GM10266 (cell line): Measurements from ENCODE around the gene PGGHG.

Experiments used
- DNase-seq: peaks from one replicate; pipeline ENCODE4 v3.0.0; 2012; ENCODE audit errors: extremely low spot score
- TF ChIP-seq, protein P1 (sequence below): IDR thresholded peaks from 2 replicates; pipeline ENCODE4 v1.5.1; 2012; ENCODE audit warnings: mild to moderate bottlenecking, low read depth; ENCODE audit not compliant: control insufficient read depth, insufficient read depth; ENCODE audit errors: missing control alignments

Gene PGGHG

DNA sequence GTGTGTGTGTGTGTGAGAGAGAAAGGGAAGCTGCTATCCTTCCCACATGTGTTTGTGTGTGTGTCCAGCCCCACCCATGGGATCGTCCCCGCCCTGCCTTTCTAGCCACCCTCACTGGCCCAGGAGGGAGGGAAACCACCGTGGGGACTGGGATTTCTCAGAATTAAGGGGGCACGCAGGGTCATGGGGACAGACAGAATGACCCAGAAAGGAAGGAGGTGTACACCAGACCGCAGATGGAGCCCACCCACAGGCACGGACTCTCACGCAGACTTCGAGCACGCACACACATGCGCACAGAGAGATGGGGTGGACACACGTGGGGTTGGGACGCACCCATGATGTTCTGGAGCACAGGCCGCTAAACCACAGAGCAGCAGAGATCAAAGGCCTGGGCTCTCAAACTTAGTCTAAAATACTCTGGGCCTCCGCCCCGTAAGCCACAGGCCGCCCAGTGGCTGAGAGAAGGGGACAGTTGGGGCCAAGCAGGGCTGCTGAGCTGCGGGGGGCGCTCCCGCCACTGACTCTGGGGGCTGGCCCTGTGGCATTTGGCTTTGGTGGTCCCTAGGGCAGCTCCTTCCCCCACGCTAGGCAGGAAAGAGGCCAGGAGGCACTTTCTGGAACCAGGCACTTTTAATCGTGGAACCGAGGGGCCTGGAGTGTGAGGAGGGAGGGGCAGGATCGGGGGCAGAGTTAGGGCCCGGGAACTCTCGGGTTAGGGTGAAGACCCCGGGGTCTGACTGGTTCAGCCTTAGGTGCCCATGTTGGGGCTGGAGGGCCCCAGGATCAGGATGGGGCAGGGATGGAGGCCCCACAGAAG is 8.9 kb downstream of the PGGHG start:
- TF ChIP-seq, protein P1, sequence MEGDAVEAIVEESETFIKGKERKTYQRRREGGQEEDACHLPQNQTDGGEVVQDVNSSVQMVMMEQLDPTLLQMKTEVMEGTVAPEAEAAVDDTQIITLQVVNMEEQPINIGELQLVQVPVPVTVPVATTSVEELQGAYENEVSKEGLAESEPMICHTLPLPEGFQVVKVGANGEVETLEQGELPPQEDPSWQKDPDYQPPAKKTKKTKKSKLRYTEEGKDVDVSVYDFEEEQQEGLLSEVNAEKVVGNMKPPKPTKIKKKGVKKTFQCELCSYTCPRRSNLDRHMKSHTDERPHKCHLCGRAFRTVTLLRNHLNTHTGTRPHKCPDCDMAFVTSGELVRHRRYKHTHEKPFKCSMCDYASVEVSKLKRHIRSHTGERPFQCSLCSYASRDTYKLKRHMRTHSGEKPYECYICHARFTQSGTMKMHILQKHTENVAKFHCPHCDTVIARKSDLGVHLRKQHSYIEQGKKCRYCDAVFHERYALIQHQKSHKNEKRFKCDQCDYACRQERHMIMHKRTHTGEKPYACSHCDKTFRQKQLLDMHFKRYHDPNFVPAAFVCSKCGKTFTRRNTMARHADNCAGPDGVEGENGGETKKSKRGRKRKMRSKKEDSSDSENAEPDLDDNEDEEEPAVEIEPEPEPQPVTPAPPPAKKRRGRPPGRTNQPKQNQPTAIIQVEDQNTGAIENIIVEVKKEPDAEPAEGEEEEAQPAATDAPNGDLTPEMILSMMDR = no peak
- DNase-seq = no peak

DNA sequence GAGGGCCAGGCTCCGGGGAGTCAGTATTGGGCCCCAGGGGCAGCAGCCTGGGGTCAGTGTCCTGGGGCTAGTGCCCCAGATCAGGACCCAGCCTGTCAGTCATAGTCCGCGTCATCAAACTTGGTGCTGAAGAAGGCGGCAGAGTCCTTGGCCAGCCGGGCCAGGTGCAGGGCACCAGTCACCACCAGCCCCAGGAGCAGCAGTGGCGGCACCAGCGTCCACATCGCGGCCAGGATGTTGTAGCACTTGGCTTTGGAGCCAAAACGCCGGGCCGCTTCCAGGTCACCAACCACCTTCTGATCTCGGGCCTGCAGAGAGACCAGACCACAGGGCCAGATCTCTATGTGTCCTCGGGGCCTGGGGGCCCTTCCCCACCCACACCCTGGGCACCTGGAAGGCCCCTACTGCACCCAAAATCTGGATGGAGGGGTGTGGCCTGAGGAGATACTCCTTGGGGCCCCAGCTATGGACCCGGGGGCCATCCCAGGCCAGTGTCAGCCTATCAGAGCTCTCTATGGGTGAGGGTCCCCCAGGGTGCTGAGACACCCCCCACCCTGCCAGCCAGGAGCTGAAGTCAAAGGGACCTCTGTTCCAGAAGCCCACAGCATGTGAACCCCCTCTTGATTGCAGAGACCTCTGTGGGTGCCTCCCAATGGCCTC is 9.6 kb downstream of the PGGHG start:
- TF ChIP-seq, protein P1 = no peak

DNA sequence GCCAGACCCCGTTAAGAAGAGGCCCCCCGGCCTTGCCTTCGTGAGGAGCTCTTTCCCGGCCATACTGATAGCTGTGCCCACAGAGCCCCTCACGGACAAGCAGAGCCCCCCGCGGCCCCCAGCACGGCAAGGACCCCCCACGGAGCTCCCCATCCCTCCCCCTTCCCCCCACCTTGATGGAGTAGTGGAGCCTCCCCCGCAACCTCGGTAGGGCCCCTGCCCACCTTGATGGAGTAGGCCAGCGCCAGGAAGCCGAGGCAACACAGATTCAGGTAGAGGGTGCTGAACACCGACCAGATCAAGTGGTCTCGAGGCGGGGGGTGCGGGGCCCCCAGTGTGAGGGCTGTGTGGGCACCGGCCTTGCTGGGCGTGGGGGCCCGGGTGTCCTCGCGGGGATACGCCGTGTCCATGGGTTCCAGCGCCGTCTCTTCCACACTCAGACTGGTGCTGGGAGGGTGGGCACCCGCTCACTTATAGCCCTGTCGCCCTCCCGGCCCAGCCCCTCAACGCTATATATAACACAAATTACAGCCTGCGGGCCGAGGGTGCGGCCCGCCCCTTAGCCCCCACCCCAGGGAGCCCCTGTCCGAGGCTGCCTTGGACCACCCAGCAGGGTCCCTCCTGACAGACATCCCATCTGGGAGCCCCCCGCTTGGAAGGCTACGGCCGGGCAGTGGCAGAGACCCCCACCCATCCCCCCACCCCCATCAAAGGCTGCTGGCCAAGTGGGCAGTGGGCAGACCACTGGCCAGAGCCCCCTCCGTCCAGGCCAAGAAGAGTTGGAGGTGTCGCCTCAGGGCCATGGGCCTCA is 10.4 kb downstream of the PGGHG start, which contains the start of gene IFITM5:
Gene IFITM5 (minus strand): TSS at position 446 of the 811 bp plus-strand sequence. CDS start 36 bp downstream, at position 410.
- TF ChIP-seq, protein P1 = no peak
- DNase-seq = no peak

More for the DNA sequence above, 9.6 kb downstream of the PGGHG start:
- DNase-seq = no peak

DNA sequence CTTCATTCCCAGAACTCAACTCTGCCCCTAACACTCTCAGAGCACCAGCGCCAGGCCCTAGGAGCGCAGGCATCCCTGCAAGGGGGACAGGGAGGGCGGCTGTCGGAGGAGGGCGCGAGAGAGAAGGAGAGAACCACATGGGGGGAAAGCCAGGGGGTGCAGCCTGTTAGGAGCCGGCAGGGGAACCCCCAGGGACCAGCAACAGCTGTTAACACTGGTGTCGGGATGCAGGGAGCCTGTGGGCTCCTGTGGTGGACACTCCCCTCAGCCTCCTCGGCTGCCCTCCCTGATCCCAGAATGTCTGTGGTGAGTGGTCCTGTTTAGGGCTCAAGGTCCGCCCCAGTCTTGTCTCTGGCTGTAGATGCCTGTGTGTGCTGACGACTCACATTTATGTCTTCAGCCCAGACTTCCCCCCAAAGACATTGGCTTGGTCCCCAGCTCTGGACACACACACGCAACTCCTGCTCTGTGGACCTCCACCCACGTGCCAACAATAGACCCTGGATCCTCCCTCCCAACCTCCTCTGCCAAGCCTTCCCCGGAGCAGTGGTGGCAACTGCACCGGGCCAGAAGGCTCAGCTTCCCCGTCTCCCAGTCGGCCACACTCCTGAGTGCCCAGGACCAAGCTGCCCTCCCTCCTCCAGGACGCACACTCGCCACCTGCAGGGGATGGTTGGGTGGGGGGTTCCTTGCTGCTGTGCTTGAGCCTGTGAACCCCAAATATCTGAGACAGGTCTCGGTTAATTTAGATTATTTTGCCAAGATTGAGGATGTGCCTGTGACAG is 11.2 kb downstream of the PGGHG start:
- DNase-seq = no peak
- TF ChIP-seq, protein P1 = peak; percentile 26

DNA sequence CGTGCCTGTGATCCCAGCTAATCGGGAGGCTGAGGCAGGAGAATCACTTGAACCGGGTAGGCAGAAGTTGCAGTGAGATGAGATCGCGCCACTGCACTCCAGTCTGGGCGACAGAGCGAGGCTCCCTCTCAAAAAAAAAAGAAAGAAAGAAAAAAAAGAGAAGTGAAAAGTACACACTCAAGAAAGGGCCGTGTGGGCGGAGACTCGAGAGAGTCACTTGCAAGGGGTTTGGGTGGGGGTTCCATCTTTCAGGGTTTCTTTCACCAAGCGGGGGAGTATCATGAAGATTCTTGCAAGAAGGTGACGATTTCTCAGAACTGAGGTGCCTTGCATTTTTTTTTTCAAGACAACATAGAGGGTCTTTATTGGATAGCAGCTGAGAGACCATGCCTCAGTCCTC is 14.4 kb downstream of the PGGHG start:
- peak; percentile 86 for DNase-seq
- TF ChIP-seq, protein P1 = no peak

DNA sequence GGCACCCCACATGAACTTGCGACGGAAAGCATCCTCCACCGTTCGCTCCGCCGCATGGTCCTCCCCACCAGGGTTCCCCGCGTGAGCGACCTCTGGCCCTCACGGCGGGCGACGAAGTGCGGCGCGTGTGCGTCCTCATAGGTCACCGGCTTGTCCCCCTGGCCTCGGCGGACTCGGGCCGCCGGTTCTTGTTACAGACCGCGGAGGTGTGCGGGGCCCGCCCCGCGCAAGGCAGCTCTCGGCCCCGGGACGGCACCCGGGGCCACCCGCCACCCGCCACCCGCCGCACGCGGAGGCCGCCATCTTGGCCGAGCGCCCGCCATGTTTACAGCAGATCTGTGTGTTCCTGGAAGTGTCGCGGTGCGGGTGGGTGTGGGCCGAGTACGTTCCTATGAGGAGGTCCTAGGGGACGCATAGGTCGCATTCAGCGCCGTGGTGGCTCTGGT is 15.2 kb downstream of the PGGHG start:
- TF ChIP-seq, protein P1 = no peak
- no peak for DNase-seq
